Neural cell (in vitro differentiated cells): ENCODE measurements around the gene KBTBD7. TPM values are rescaled to one million over a fixed set of nuclear protein-coding genes. Genes with fewer than 3 reads are reported as not detected.

ENCODE experiments used
- H2AFZ ChIP-seq: fragments of 200-600, 300-800 bp; sonication (generic), shearing (Covaris generic); 2 replicates; pipeline ENCODE4 v1.6.0; 2014; ENCODE audit warnings: low read depth, mild to moderate bottlenecking, antibody characterized with exemption, low read length, moderate library complexity
- H3F3A ChIP-seq: fragments of 200-600 bp; shearing (Covaris generic); 2 replicates; pipeline ENCODE4 v1.6.1; 2016; ENCODE audit warnings: mild to moderate bottlenecking, moderate library complexity, mixed read lengths, antibody characterized with exemption, low read length; ENCODE audit not compliant: insufficient read depth, poor library complexity, severe bottlenecking
- H3K27ac ChIP-seq: fragments of 200-600, 300-800 bp; sonication (generic), shearing (Covaris generic); 2 replicates; pipeline ENCODE4 v1.5.1; 2014; ENCODE audit warnings: mild to moderate bottlenecking, low read length, moderate library complexity
- H3K27me3 ChIP-seq: fragments of 300-800, 200-600 bp; sonication (generic), shearing (Covaris generic); 2 replicates; pipeline ENCODE4 v1.6.0; 2014; ENCODE audit warnings: mild to moderate bottlenecking, low read depth, low read length, moderate library complexity; ENCODE audit not compliant: insufficient read depth
- H3K36me3 ChIP-seq: fragments of 300-800, 200-600 bp; sonication (generic), shearing (Covaris generic); 2 replicates; pipeline ENCODE4 v1.5.1; 2014; ENCODE audit warnings: mild to moderate bottlenecking, antibody characterized with exemption, low read length, moderate library complexity; ENCODE audit not compliant: insufficient read depth
- H3K4me2 ChIP-seq: fragments of 300-800, 200-600 bp; sonication (generic), shearing (Covaris generic); 2 replicates; pipeline ENCODE4 v1.6.0; 2014; ENCODE audit warnings: mild to moderate bottlenecking, low read length
- H3K4me3 ChIP-seq: fragments of 300-800, 200-600 bp; sonication (generic), shearing (Covaris generic); 2 replicates; pipeline ENCODE4 v1.5.1; 2014; ENCODE audit warnings: mild to moderate bottlenecking, low read length, moderate library complexity
- H3K79me2 ChIP-seq: fragments of 200-600 bp; shearing (Covaris generic); replicated peaks from 2 replicates; pipeline ENCODE4 v1.6.0; 2014; ENCODE audit warnings: mild to moderate bottlenecking, low read length, moderate library complexity; ENCODE audit not compliant: insufficient read depth
- H3K9ac ChIP-seq: fragments of 300-800, 200-600 bp; sonication (generic), shearing (Covaris generic); 2 replicates; pipeline ENCODE4 v1.6.1; 2016; ENCODE audit warnings: mild to moderate bottlenecking, low read length, mixed read lengths
- H3K9me2 ChIP-seq: fragments of 200-600 bp; shearing (Covaris generic); 2 replicates; pipeline ENCODE4 v1.6.1; 2016; ENCODE audit warnings: mild to moderate bottlenecking, low read length, mixed read lengths; ENCODE audit not compliant: insufficient read depth
- H3K9me3 ChIP-seq: fragments of 200-600, 300-800 bp; sonication (generic), shearing (Covaris generic); 2 replicates; pipeline ENCODE4 v1.6.1; 2016; ENCODE audit warnings: mild to moderate bottlenecking, mixed run types, low read length, moderate library complexity, mixed read lengths
- H4K20me1 ChIP-seq: fragments of 200-600 bp; shearing (Covaris generic); 2 replicates; pipeline ENCODE4 v1.6.1; 2016; ENCODE audit warnings: mild to moderate bottlenecking, mixed run types; ENCODE audit not compliant: insufficient read depth
- EP300 ChIP-seq: fragments of 450-650 bp; conservative IDR thresholded peaks from 2 replicates; pipeline ENCODE4 v1.6.1; 2014; ENCODE audit warnings: antibody characterized with exemption, mild to moderate bottlenecking, moderate library complexity; ENCODE audit not compliant: poor library complexity, severe bottlenecking
- EZH2 ChIP-seq: fragments of 200-600, 300-800 bp; shearing (Covaris generic), sonication (generic); IDR thresholded peaks from 2 replicates; pipeline ENCODE4 v1.6.1; 2014; ENCODE audit warnings: antibody characterized with exemption, low read length, borderline replicate concordance, mild to moderate bottlenecking; ENCODE audit not compliant: insufficient read depth, poor library complexity, severe bottlenecking
- MXI1 ChIP-seq: fragments of 450-650 bp; conservative IDR thresholded peaks from 2 replicates; pipeline ENCODE4 v1.6.1; 2014; ENCODE audit warnings: antibody characterized with exemption, mild to moderate bottlenecking; ENCODE audit not compliant: poor library complexity, severe bottlenecking
- POLR2AphosphoS5 ChIP-seq: IDR thresholded peaks from 2 replicates; pipeline ENCODE4 v1.6.1; 2012
- RAD21 ChIP-seq: fragments of 450-650 bp; conservative IDR thresholded peaks from 2 replicates; pipeline ENCODE4 v1.6.1; 2014; ENCODE audit warnings: antibody characterized with exemption, mild to moderate bottlenecking, moderate library complexity
- REST ChIP-seq: IDR thresholded peaks from 2 replicates; pipeline ENCODE4 v1.6.1; 2012; ENCODE audit warnings: borderline replicate concordance
- SMC3 ChIP-seq: fragments of 450-650 bp; conservative IDR thresholded peaks from 2 replicates; pipeline ENCODE4 v1.6.1; 2014; ENCODE audit warnings: antibody characterized with exemption, mild to moderate bottlenecking, moderate library complexity; ENCODE audit not compliant: poor library complexity
- TAF1 ChIP-seq: IDR thresholded peaks from 2 replicates; pipeline ENCODE4 v1.6.1; 2012; ENCODE audit warnings: low read depth
- polyA plus RNA-seq: library from polyadenylated mRNA; depleted of rRNA; stranded (reverse); fragments of >200 nt; gene quantifications from 2 replicates; pipeline ENCODE4 v1.2.3, GENCODE V29; 2014
- TF ChIP-seq, protein P1 (sequence below): fragments of 450-650 bp; IDR thresholded peaks from 2 replicates; pipeline ENCODE4 v1.5.1; 2014; ENCODE audit warnings: antibody characterized with exemption, mild to moderate bottlenecking, moderate library complexity; ENCODE audit not compliant: poor library complexity, severe bottlenecking

The KBTBD7 gene
- polyA plus RNA-seq, 1 donor from 2014 or later, result 28.0 TPM

- no peaks in the 10 kb centered on the region for H3K9me3 ChIP-seq
- no peak overlapping the region for H3K4me3 ChIP-seq
- H3K36me3 ChIP-seq, result no peaks in the 10 kb centered on the region
- H3K9me2 ChIP-seq, result no peaks in the 10 kb centered on the region
- no peaks in the 10 kb centered on the region for H4K20me1 ChIP-seq
- TF ChIP-seq, protein P1, sequence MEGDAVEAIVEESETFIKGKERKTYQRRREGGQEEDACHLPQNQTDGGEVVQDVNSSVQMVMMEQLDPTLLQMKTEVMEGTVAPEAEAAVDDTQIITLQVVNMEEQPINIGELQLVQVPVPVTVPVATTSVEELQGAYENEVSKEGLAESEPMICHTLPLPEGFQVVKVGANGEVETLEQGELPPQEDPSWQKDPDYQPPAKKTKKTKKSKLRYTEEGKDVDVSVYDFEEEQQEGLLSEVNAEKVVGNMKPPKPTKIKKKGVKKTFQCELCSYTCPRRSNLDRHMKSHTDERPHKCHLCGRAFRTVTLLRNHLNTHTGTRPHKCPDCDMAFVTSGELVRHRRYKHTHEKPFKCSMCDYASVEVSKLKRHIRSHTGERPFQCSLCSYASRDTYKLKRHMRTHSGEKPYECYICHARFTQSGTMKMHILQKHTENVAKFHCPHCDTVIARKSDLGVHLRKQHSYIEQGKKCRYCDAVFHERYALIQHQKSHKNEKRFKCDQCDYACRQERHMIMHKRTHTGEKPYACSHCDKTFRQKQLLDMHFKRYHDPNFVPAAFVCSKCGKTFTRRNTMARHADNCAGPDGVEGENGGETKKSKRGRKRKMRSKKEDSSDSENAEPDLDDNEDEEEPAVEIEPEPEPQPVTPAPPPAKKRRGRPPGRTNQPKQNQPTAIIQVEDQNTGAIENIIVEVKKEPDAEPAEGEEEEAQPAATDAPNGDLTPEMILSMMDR, result no peak
- TF ChIP-seq MXI1 (no peak), TAF1 (no peak)
- H3K27ac ChIP-seq, result no peak overlapping the region
- no peaks in the 10 kb centered on the region for H3F3A ChIP-seq
- no peak overlapping the region for H2AFZ ChIP-seq
- H3K4me2 ChIP-seq, result no peak overlapping the region
- H3K79me2 ChIP-seq, result no peaks in the 10 kb centered on the region
- no peak overlapping the region for H3K9ac ChIP-seq
- no peaks in the 10 kb centered on the region for H3K27me3 ChIP-seq
Measured at GRCh38 chr13:41179593-41180250, 14.6 kb downstream of the KBTBD7 start.

DNA sequence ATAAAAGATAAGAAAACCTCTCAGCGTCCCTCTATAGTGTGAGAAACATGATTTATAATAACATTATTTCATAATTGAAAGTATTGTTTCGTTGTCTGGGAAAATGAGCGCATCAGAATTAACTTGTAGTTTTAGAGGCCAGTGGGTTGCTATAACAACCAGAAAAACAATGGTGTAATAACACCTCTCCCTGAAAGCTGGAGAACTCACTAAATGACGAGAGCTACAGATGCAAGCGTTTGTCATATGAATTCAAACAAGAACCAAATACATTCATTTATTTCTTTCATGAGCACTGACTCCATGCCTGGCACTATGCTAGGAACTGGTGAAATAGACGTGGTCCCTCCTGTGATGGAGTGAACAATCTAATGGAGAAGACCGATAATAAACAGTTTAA lies 16.3 kb downstream of the KBTBD7 start:
- Histone ChIP-seq H3K9me2 (no peaks in the 10 kb centered on the region), H3F3A (no peaks in the 10 kb centered on the region), H2AFZ (no peak overlapping the region), H3K79me2 (no peaks in the 10 kb centered on the region), H3K36me3 (no peaks in the 10 kb centered on the region), H3K9me3 (peaks cover 3% of the 10 kb centered on the region), H3K4me3 (no peak overlapping the region), H3K27me3 (no peaks in the 10 kb centered on the region), H3K4me2 (no peak overlapping the region), H4K20me1 (no peaks in the 10 kb centered on the region), H3K9ac (no peak overlapping the region), H3K27ac (no peak overlapping the region)
- no peak for TF ChIP-seq POLR2AphosphoS5
- TF ChIP-seq EZH2, result no peak
- no peak for TF ChIP-seq RAD21
- TF ChIP-seq, protein P1, result no peak
- no peak for TF ChIP-seq MXI1
- no peak for TF ChIP-seq TAF1
- TF ChIP-seq SMC3, result no peak
- no peak for TF ChIP-seq EP300
- TF ChIP-seq REST, result no peak
